SK-N-SH treated with all-trans-retinoic acid at 6 μM for 48 hours (cell line): ENCODE measurements around the gene HIVEP3.

ENCODE experiments used
- ATAC-seq: fragments of 200-7000 bp; cut with Tn5 transposase; 3 replicates; pipeline ENCODE4 v1.9.1; 2020; ENCODE audit warnings: mild to moderate bottlenecking, moderate library complexity
- ARNTL ChIP-seq: fragments of 450-650 bp; formaldehyde crosslinking; IDR thresholded peaks from 2 replicates; pipeline ENCODE4 v1.5.0; 2020; ENCODE audit warnings: low read depth, mild to moderate bottlenecking, moderate library complexity, borderline replicate concordance
- BACH2 ChIP-seq: fragments of 250-450 bp; sonication (Bioruptor Pico); IDR thresholded peaks from 2 replicates; pipeline ENCODE4 v1.9.0; 2021; ENCODE audit warnings: mild to moderate bottlenecking, borderline replicate concordance
- CREB5 ChIP-seq: fragments of 250-450 bp; sonication (Bioruptor Pico); IDR thresholded peaks from 2 replicates; pipeline ENCODE4 v1.5.1; 2020; ENCODE audit warnings: low read depth, mild to moderate bottlenecking, moderate library complexity
- CSDC2 ChIP-seq: fragments of 250-450 bp; sonication (Bioruptor Pico); IDR thresholded peaks from 2 replicates; pipeline ENCODE4 v1.5.0; 2020; ENCODE audit warnings: mild to moderate bottlenecking, moderate library complexity
- ESRRG ChIP-seq: fragments of 250-450 bp; sonication (Bioruptor Pico); IDR thresholded peaks from 2 replicates; pipeline ENCODE4 v1.6.1; 2021; ENCODE audit warnings: mild to moderate bottlenecking
- GLIS3 ChIP-seq: fragments of 250-450 bp; sonication (Bioruptor Pico); IDR thresholded peaks from 2 replicates; pipeline ENCODE4 v1.5.0; 2020; ENCODE audit warnings: mild to moderate bottlenecking, moderate library complexity
- PPARA ChIP-seq: fragments of 250-450 bp; sonication (Bioruptor Pico); IDR thresholded peaks from 2 replicates; pipeline ENCODE4 v1.5.0; 2020; ENCODE audit warnings: mild to moderate bottlenecking, borderline replicate concordance
- RARB ChIP-seq: fragments of 250-450 bp; sonication (Bioruptor Pico); IDR thresholded peaks from 2 replicates; pipeline ENCODE4 v1.8.0; 2021; ENCODE audit warnings: mild to moderate bottlenecking, moderate library complexity
- SNAI2 ChIP-seq: fragments of 250-450 bp; sonication (Bioruptor Pico); IDR thresholded peaks from 2 replicates; pipeline ENCODE4 v1.5.0; 2020; ENCODE audit warnings: mild to moderate bottlenecking, moderate library complexity
- TCF4 ChIP-seq: fragments of 250-450 bp; sonication (Bioruptor Pico); IDR thresholded peaks from 2 replicates; pipeline ENCODE4 v1.8.0; 2021; ENCODE audit warnings: mild to moderate bottlenecking, moderate library complexity, borderline replicate concordance
- TOX ChIP-seq: fragments of 250-450 bp; sonication (Bioruptor Pico); IDR thresholded peaks from 2 replicates; pipeline ENCODE4 v1.8.0; 2021; ENCODE audit warnings: mild to moderate bottlenecking, moderate library complexity, borderline replicate concordance
- TSHZ2 ChIP-seq: fragments of 250-450 bp; sonication (Bioruptor Pico); IDR thresholded peaks from 2 replicates; pipeline ENCODE4 v1.5.0; 2020; ENCODE audit warnings: mild to moderate bottlenecking, moderate library complexity
- ZC3H10 ChIP-seq: fragments of 250-450 bp; sonication (Bioruptor Pico); IDR thresholded peaks from 2 replicates; pipeline ENCODE4 v1.5.1; 2021; ENCODE audit warnings: mild to moderate bottlenecking, moderate library complexity
- ZFP3 ChIP-seq: fragments of 250-450 bp; sonication (Bioruptor Pico); IDR thresholded peaks from 2 replicates; pipeline ENCODE4 v1.5.0; 2020; ENCODE audit warnings: mild to moderate bottlenecking, moderate library complexity
- ZFP30 ChIP-seq: fragments of 450-650 bp; formaldehyde crosslinking; IDR thresholded peaks from 2 replicates; pipeline ENCODE4 v1.5.0; 2022; ENCODE audit warnings: mild to moderate bottlenecking, moderate library complexity
- ZNF565 ChIP-seq: fragments of 450-650 bp; formaldehyde crosslinking; conservative IDR thresholded peaks from 2 replicates; pipeline ENCODE4 v1.5.0; 2020; ENCODE audit warnings: low read depth, mild to moderate bottlenecking, moderate library complexity
- ZNF70 ChIP-seq: fragments of 450-650 bp; formaldehyde crosslinking; IDR thresholded peaks from 2 replicates; pipeline ENCODE4 v1.5.0; 2020; ENCODE audit warnings: mild to moderate bottlenecking, moderate library complexity
- ZNF8 ChIP-seq: fragments of 450-650 bp; formaldehyde crosslinking; IDR thresholded peaks from 2 replicates; pipeline ENCODE4 v1.5.0; 2020; ENCODE audit warnings: mild to moderate bottlenecking, moderate library complexity
- TF ChIP-seq, protein P1 (sequence below): fragments of 250-450 bp; sonication (Bioruptor Pico); IDR thresholded peaks from 2 replicates; pipeline ENCODE4 v1.8.0; 2021; ENCODE audit warnings: low read depth, mild to moderate bottlenecking, moderate library complexity, borderline replicate concordance

The HIVEP3 gene

GRCh38 chr1:41650028-41650880 lies 268.5 kb downstream of the HIVEP3 start:
- TF ChIP-seq PPARA (no peak), RARB (CRISPR knock-in tag) (no peak), BACH2 (CRISPR knock-in tag) (no peak), SNAI2 (no peak), ZNF565 (CRISPR knock-in tag) (no peak), CSDC2 (CRISPR knock-in tag) (no peak), ESRRG (CRISPR knock-in tag) (no peak), TCF4 (CRISPR knock-in tag) (no peak), TOX (CRISPR knock-in tag) (no peak), ZFP30 (CRISPR knock-in tag) (no peak), ZC3H10 (CRISPR knock-in tag) (no peak), CREB5 (CRISPR knock-in tag) (no peak), ARNTL (CRISPR knock-in tag) (no peak), ZNF8 (CRISPR knock-in tag) (no peak)
- TF ChIP-seq, protein P1, sequence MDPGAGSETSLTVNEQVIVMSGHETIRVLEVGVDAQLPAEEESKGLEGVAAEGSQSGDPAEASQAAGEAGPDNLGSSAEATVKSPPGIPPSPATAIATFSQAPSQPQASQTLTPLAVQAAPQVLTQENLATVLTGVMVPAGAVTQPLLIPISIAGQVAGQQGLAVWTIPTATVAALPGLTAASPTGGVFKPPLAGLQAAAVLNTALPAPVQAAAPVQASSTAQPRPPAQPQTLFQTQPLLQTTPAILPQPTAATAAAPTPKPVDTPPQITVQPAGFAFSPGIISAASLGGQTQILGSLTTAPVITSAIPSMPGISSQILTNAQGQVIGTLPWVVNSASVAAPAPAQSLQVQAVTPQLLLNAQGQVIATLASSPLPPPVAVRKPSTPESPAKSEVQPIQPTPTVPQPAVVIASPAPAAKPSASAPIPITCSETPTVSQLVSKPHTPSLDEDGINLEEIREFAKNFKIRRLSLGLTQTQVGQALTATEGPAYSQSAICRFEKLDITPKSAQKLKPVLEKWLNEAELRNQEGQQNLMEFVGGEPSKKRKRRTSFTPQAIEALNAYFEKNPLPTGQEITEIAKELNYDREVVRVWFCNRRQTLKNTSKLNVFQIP (CRISPR knock-in tag): no peak
- ATAC-seq: no peak

DNA sequence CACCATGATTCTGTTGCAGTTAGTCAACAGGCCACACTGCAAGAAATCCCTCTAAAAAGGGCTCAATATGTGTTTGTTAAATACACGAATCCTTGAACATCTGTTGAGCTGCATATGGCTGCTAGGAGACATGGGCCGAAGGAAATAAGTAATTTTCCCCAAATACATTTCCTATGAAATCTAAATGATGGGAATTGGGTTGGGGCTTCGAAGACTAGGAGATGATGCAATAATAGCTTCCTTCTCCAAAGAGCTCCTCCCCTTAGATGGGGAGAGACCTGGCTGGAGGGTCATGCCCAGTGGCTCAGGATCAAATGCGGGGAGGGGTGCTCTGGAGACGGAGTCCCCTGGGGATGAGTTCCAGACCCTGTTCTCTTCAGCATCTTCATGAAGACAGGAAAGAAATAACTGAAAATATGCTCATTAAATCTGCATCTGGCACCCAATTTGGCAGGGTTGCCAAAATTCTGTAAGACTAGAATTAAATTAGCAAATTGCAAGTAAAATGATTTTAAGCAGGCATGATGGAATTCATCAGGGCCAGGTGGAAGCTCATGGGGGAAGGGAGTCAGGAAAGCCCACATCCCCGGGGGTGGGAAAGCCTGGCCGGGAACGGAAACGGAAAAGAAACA lies 269.2 kb downstream of the HIVEP3 start:
- ATAC-seq: no peak
- TF ChIP-seq ZNF70 (CRISPR knock-in tag) (no peak), RARB (CRISPR knock-in tag) (no peak), ZC3H10 (CRISPR knock-in tag) (no peak), ZFP30 (CRISPR knock-in tag) (no peak), CREB5 (CRISPR knock-in tag) (no peak), TSHZ2 (CRISPR knock-in tag) (no peak), SNAI2 (no peak), ARNTL (CRISPR knock-in tag) (no peak), GLIS3 (CRISPR knock-in tag) (no peak), ZFP3 (CRISPR knock-in tag) (no peak)
- TF ChIP-seq, protein P1 (CRISPR knock-in tag): no peak

DNA sequence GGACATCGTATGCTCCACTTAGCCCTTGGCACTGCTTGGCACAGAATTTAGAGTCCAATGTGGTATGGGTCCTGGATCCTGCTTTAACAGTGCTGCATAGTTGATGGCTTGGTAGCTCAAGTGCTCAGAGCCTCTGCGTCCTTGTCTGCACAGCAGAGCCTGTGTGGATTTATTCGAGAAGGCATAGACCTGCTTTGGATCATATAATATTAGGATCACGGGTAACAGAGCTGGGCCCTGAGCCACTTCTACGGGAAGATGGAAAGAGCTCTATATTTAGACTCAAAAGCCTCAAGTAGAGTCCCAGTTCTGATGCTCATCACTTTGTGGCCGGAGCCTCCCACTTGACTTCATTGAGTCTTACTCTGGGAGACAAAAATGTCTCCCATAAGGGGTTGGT lies 269.9 kb downstream of the HIVEP3 start:
- TF ChIP-seq TSHZ2 (CRISPR knock-in tag) (no peak), ZNF70 (CRISPR knock-in tag) (no peak), GLIS3 (CRISPR knock-in tag) (no peak), TCF4 (CRISPR knock-in tag) (no peak), ZNF565 (CRISPR knock-in tag) (no peak), ZFP3 (CRISPR knock-in tag) (no peak)
- ATAC-seq: no peak
